H9 (cell line): ENCODE results near the gene CDH24. TPM values are rescaled to one million over a fixed set of nuclear protein-coding genes. Genes with fewer than 3 reads are reported as not detected.
A peak's percentile ranks its signal among the peaks of the same experiment; 100 is the strongest.

ENCODE experiments used
- DNase-seq: peaks from one replicate; pipeline ENCODE4 v3.0.0-alpha.2; 2017
- H2AFZ ChIP-seq: one replicate; pipeline ENCODE4 v1.6.1; 2013; ENCODE audit warnings: mild to moderate bottlenecking, low read length, control low read depth, moderate library complexity
- H2AK5ac ChIP-seq: 2 replicates; pipeline ENCODE4 v1.6.1; 2013; ENCODE audit warnings: low read length, control low read depth, mixed read lengths; ENCODE audit not compliant: insufficient read length
- H2BK120ac ChIP-seq: one replicate; pipeline ENCODE4 v1.6.1; 2013; ENCODE audit warnings: low read depth, mild to moderate bottlenecking, low read length, control low read depth, inconsistent platforms; ENCODE audit not compliant: poor library complexity, severe bottlenecking
- H2BK12ac ChIP-seq: 2 replicates; pipeline ENCODE4 v1.6.1; 2013; ENCODE audit warnings: low read length, control low read depth, mixed read lengths, low read depth; ENCODE audit not compliant: insufficient read length
- H2BK15ac ChIP-seq: 2 replicates; pipeline ENCODE4 v1.6.1; 2013; ENCODE audit warnings: low read depth, low read length, control low read depth
- H2BK20ac ChIP-seq: one replicate; pipeline ENCODE4 v1.6.1; 2013; ENCODE audit warnings: low read depth, mild to moderate bottlenecking, low read length, control low read depth, inconsistent platforms; ENCODE audit not compliant: poor library complexity, severe bottlenecking
- H2BK5ac ChIP-seq: 2 replicates; pipeline ENCODE4 v1.6.1; 2013; ENCODE audit warnings: low read length, control low read depth, mixed read lengths; ENCODE audit not compliant: insufficient read length
- H3K14ac ChIP-seq: 2 replicates; pipeline ENCODE4 v1.6.1; 2013; ENCODE audit warnings: low read length, control low read depth; ENCODE audit not compliant: insufficient read depth
- H3K18ac ChIP-seq: 2 replicates; pipeline ENCODE4 v1.6.1; 2013; ENCODE audit warnings: low read depth, mild to moderate bottlenecking, mixed read lengths, low read length, control low read depth; ENCODE audit not compliant: insufficient read length
- H3K23ac ChIP-seq: 2 replicates; pipeline ENCODE4 v1.6.1; 2013; ENCODE audit warnings: low read length, control low read depth, mixed read lengths, low read depth; ENCODE audit not compliant: insufficient read length
- H3K23me2 ChIP-seq: 2 replicates; pipeline ENCODE4 v1.6.1; 2013; ENCODE audit warnings: low read depth, mild to moderate bottlenecking, mixed read lengths, low read length, control low read depth; ENCODE audit not compliant: insufficient read length, poor library complexity, severe bottlenecking
- H3K27ac ChIP-seq: 2 replicates; pipeline ENCODE4 v1.5.1; 2013; ENCODE audit warnings: low read length, control low read depth, mixed read lengths, low read depth; ENCODE audit not compliant: insufficient read length
- H3K27me3 ChIP-seq: 2 replicates; pipeline ENCODE4 v1.6.1; 2013; ENCODE audit warnings: low read length, control low read depth, inconsistent platforms; ENCODE audit not compliant: insufficient read depth
- H3K4ac ChIP-seq: 2 replicates; pipeline ENCODE4 v1.6.1; 2013; ENCODE audit warnings: low read depth, mild to moderate bottlenecking, control low read depth, inconsistent platforms, low read length, moderate library complexity
- H3K4me1 ChIP-seq: 2 replicates; pipeline ENCODE4 v1.6.1; 2013; ENCODE audit warnings: low read length, control low read depth, inconsistent platforms; ENCODE audit not compliant: insufficient read depth
- H3K4me2 ChIP-seq: 2 replicates; pipeline ENCODE4 v1.6.1; 2013; ENCODE audit warnings: low read length, control low read depth, mixed read lengths; ENCODE audit not compliant: insufficient read length, insufficient read depth
- H3K56ac ChIP-seq: 2 replicates; pipeline ENCODE4 v1.6.1; 2013; ENCODE audit warnings: low read depth, mild to moderate bottlenecking, mixed read lengths, low read length, control low read depth; ENCODE audit not compliant: insufficient read length
- H3K79me1 ChIP-seq: 2 replicates; pipeline ENCODE4 v1.6.1; 2013; ENCODE audit warnings: low read depth, mild to moderate bottlenecking, moderate library complexity, low read length, control low read depth, inconsistent platforms; ENCODE audit not compliant: insufficient read depth, poor library complexity, severe bottlenecking
- H3K79me2 ChIP-seq: 2 replicates; pipeline ENCODE4 v1.6.1; 2013; ENCODE audit warnings: low read length, control low read depth, inconsistent platforms; ENCODE audit not compliant: insufficient read depth
- H3K9ac ChIP-seq: 2 replicates; pipeline ENCODE4 v1.6.1; 2013; ENCODE audit warnings: low read length, control low read depth, mixed read lengths; ENCODE audit not compliant: insufficient read length; ENCODE audit errors: extremely low read depth
- H3K9me3 ChIP-seq: one replicate; pipeline ENCODE4 v1.6.1; 2013; ENCODE audit warnings: low read depth, low read length, inconsistent platforms; ENCODE audit not compliant: control insufficient read depth
- H3T11ph ChIP-seq: one replicate; pipeline ENCODE4 v1.6.1; 2013; ENCODE audit warnings: mild to moderate bottlenecking, low read length, control low read depth, inconsistent platforms
- H4K20me1 ChIP-seq: one replicate; pipeline ENCODE4 v1.6.1; 2013; ENCODE audit not compliant: control insufficient read depth, insufficient read length, insufficient read depth
- H4K5ac ChIP-seq: 2 replicates; pipeline ENCODE4 v1.6.1; 2013; ENCODE audit warnings: low read depth, mild to moderate bottlenecking, mixed read lengths, low read length, control low read depth; ENCODE audit not compliant: insufficient read length
- H4K8ac ChIP-seq: replicated peaks from 2 replicates; pipeline ENCODE4 v1.6.1; 2013; ENCODE audit warnings: low read length, control low read depth, mixed read lengths, low read depth; ENCODE audit not compliant: insufficient read length
- H4K91ac ChIP-seq: 2 replicates; pipeline ENCODE4 v1.6.1; 2013; ENCODE audit warnings: low read depth, mild to moderate bottlenecking, moderate library complexity, mixed read lengths, low read length, control low read depth; ENCODE audit not compliant: insufficient read length
- H3K27ac Mint-ChIP-seq, 3 experiments: 2 replicates in 2 of 3; 3 replicates in 1 of 3; pipeline ENCODE4 v1.8.0; 2020 to 2021; ENCODE audit warnings: mixed read lengths in 3 of 3, mild to moderate bottlenecking in 1 of 3, moderate library complexity in 1 of 3
- H3K27me3 Mint-ChIP-seq: 2 replicates; pipeline ENCODE4 v1.8.0; 2021; ENCODE audit warnings: low read depth, mild to moderate bottlenecking, moderate library complexity, mixed read lengths
- H3K36me3 Mint-ChIP-seq, 3 experiments: 2 replicates in 2 of 3; 3 replicates in 1 of 3; pipeline ENCODE4 v1.8.0; 2020 to 2021; ENCODE audit warnings: low read depth in 3 of 3, mixed read lengths in 3 of 3; ENCODE audit not compliant: insufficient read depth in 1 of 3
- H3K4me1 Mint-ChIP-seq, 2 experiments: 2 replicates each; pipeline ENCODE4 v1.8.0; 2020; ENCODE audit warnings: mixed read lengths in 2 of 2
- H3K4me3 Mint-ChIP-seq, 2 experiments: 2 replicates in 1 of 2; 3 replicates in 1 of 2; pipeline ENCODE4 v1.8.0; 2020 to 2021; ENCODE audit warnings: mild to moderate bottlenecking in 2 of 2, mixed read lengths in 2 of 2, moderate library complexity in 1 of 2
- H3K9me3 Mint-ChIP-seq, 2 experiments: 2 replicates in 1 of 2; 3 replicates in 1 of 2; pipeline ENCODE4 v1.8.0; 2020; ENCODE audit warnings: mild to moderate bottlenecking in 2 of 2, mixed read lengths in 2 of 2, moderate library complexity in 1 of 2
- CTCF ChIP-seq: fragments of 200-600 bp; sonication (generic); conservative IDR thresholded peaks from 3 replicates; pipeline ENCODE4 v1.8.0; 2021; ENCODE audit warnings: antibody characterized with exemption, mild to moderate bottlenecking
- WGBS: extraction: QIAGEN DNeasy Blood & Tissue Kit; methylation state at CpG from one replicate; pipeline ENCODE4 v1.1.7; 2013; ENCODE audit warnings: missing lambda C conversion rate, low lambda C conversion rate, mixed read lengths; ENCODE audit not compliant: insufficient read length; ENCODE audit errors: extremely low coverage; 5-methylcytosine and 5-hydroxymethylcytosine counted together
- total RNA-seq: library from RNA; stranded (reverse); gene quantifications from 2 replicates; pipeline ENCODE4 v1.2.1, GENCODE V29; 2021

The CDH24 gene
- total RNA-seq, 1 experiment from 2014 or later, result 16.7 TPM

- no peak overlapping the region for H2AK5ac ChIP-seq
Observed at GRCh38 chr14:23023795-23024152, 33.5 kb downstream of the CDH24 start.

More at GRCh38 chr14:23023795-23024152, 33.5 kb downstream of the CDH24 start:
- H3K56ac ChIP-seq, result no peak overlapping the region
- H3K4me1 Mint-ChIP-seq, result peaks cover 33 to 37% of the 10 kb centered on the region in 2 experiments
- H4K5ac ChIP-seq, result no peak overlapping the region
- no peak overlapping the region for H2BK5ac ChIP-seq
- no peak overlapping the region for H2AFZ ChIP-seq
- H3K9me3 Mint-ChIP-seq, result no peaks in the 10 kb centered on the region
- H4K20me1 ChIP-seq, result no peaks in the 10 kb centered on the region
- H3K27me3 ChIP-seq, result no peaks in the 10 kb centered on the region
- WGBS, result no CpG with 5 or more reads among the region's 2 CpGs
- no peaks in the 10 kb centered on the region for H3K4me1 ChIP-seq
- H3K27ac Mint-ChIP-seq, result peak overlapping the region in 1 of 3 experiments; percentile 64; a peak in 1 of 7 replicates
- TF ChIP-seq CTCF, result no peak
- H3T11ph ChIP-seq, result no peak overlapping the region
- H3K18ac ChIP-seq, result no peak overlapping the region
- H3K27me3 Mint-ChIP-seq, result no peaks in the 10 kb centered on the region
- no peak overlapping the region for H2BK15ac ChIP-seq
- H3K23me2 ChIP-seq, result no peaks in the 10 kb centered on the region
- H3K9ac ChIP-seq, result no peak overlapping the region
- H4K91ac ChIP-seq, result no peak overlapping the region
- H2BK20ac ChIP-seq, result no peak overlapping the region
- H3K14ac ChIP-seq, result no peak overlapping the region
- H3K27ac ChIP-seq, result no peak overlapping the region
- no peak overlapping the region for H3K4me2 ChIP-seq
- H3K9me3 ChIP-seq, result no peaks in the 10 kb centered on the region
- no peak overlapping the region for H3K4me3 Mint-ChIP-seq
- no peak for DNase-seq
- no peak overlapping the region for H2BK120ac ChIP-seq
- H3K36me3 Mint-ChIP-seq, result peaks cover 25 to 33% (median 33%) of the 10 kb centered on the region in 3 experiments
- H3K79me2 ChIP-seq, result no peaks in the 10 kb centered on the region
- no peaks in the 10 kb centered on the region for H3K79me1 ChIP-seq
- H3K4ac ChIP-seq, result no peak overlapping the region
- H3K23ac ChIP-seq, result no peak overlapping the region
- H2BK12ac ChIP-seq, result no peak overlapping the region
- H4K8ac ChIP-seq, result no peak overlapping the region
